HG03103 (cell line): ENCODE data around the gene CHN2.

Source experiments
- ATAC-seq: cut with Tn5 transposase; IDR thresholded peaks from one replicate; pipeline ENCODE4 v1.9.1; 2021; ENCODE audit warnings: low read depth; ENCODE audit not compliant: unreplicated experiment

CHN2 gene

GRCh38 chr7:29480934-29481651 lies 286.5 kb downstream of the CHN2 start:
- no peak for ATAC-seq

DNA sequence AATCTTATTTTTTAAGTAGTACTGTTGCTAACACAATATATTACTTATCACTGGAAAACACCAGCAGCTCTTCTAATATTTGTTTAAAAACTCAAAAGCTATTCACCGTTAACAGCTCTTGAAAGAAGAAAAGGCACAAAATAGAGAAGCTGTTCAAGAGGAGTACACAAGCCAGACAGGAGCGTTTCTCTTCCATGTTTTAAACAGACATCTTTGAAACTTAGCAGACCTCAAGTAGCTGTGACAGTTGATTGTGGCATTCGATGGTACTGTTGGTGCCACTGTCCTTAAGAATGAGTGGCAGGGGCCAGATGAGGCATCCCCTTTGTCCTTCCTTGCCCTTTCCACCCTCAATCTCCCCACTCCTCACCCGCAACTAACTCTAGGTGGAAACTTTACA lies 287.5 kb downstream of the CHN2 start:
- no peak for ATAC-seq

- ATAC-seq = no peak
Measured at GRCh38 chr7:29483219-29484104, 288.9 kb downstream of the CHN2 start.

- ATAC-seq = no peak
Measured at GRCh38 chr7:29484280-29484679, 289.7 kb downstream of the CHN2 start.

- ATAC-seq = no peak
Measured at GRCh38 chr7:29485339-29486190, 291.0 kb downstream of the CHN2 start.

DNA sequence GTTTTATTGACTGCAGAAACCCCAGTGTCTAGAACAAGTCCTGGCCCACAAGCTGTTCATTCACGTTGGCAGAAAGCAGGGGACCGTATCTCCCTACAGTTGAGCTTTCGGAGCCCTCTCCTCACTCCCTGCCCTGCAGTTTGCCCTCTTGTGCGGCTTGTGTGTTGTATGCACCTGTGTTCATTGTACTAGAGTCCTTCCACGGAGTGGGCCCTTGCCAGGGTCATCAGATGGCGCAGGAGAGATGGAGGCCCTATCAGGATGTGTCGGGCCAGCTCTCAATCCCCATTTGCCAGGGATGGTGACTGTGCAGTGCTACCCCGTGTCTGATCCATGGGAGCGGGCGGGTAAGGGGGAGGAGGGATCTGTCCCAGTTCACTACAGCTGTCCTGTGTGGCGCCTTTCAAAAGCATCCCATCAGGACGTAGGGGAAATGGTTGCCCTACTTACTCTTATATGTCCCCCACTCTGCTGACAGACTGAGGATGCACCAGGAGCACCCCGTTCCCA lies 291.7 kb downstream of the CHN2 start:
- no peak for ATAC-seq

DNA sequence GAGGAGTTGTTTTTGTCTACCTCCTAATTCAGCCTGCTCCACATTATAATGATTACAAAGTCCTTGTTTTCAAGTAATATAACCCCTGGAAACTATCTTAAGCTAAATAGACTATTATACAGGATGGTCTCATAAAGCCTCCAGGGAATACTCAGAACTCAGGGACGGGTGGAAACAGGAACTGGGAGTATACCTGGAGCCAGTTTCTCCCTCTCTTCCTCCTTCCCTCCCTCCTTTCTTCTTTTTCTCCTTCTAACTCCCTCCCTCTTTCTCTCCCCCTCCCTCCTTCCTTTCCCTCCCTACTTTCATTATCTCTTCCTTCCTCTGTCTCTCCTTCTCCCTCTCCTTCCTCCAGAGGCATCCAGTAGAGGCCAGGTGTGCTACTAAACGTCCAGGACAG lies 292.8 kb downstream of the CHN2 start:
- ATAC-seq = no peak

DNA sequence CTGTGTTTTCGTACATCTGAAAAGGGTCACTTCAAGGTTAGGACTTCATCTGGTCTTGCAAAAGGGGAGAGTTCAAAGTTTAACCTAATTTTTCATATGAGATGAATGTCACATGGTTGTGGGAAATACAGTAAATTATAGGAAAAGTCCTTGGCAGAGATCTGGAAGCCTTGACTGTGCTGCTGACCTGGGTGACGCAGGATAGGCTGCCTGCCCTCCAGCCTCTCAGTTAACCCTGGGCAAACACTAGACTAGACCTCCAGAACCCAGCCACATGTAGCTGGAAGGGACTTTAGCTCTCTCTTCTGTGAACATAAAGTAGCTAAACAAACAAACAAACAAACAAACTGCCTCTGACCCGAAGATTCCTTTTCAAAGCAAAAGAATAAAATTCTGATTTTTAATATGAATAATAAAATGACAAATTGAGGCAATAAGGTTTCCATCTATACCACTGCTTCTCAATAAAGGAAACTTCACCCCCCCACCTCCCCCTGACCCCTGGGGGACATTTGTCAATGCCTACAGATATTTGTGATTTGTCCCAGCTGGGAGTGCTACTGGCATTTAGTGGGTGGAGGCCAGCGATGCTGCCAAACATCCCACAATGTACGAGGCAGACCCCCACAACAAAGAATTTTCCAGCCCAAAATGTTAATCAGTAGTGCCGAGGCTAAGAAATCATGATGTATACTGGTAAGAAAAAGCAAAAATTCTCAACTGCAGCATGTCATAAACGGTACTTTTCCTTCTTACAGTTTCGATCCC lies 293.8 kb downstream of the CHN2 start:
- ATAC-seq = no peak

GRCh38 chr7:29488977-29489376 lies 294.4 kb downstream of the CHN2 start:
- ATAC-seq = no peak

DNA sequence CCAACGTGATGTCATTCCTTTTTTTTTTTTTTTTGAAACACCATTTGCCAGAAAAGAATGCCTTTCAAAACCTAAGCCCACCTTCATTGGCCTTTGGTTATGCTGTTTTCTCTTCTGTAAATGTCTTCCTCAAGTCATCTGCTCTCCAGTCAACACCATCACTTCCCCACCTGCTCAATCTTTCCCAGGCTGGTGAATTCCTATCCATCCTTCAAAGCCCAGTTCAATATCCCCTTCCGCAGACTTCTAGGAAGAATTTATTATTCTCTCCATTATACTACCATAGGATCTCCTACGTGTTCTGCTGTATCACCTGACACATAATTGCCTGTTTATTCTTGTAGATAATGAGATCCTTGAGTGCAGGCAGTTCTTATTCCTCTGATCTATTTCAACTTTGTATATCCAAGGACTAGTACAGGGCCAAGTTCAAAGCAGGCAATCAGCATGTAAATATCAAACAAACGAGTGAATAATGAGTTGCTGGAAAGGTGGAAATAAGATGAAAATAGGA lies 295.6 kb downstream of the CHN2 start:
- no peak for ATAC-seq

DNA sequence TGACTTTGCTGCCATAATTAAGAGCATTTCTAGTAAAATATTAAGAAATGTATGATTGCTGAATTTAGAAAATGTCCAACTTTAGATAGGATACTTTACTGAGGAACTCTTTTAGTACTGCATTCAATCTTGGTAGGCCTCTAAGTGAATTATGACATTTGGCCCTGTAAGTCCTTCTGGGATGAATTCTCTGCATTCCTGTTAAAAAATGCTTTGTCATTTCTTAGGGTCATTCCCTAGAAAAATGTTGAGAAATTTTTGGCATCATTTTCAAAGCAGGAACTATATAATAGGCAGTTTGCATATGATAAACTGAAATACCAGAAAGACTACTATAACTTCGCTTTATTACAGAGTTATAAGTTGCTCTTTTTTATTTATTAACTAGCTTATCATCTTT lies 299.8 kb downstream of the CHN2 start:
- no peak for ATAC-seq

DNA sequence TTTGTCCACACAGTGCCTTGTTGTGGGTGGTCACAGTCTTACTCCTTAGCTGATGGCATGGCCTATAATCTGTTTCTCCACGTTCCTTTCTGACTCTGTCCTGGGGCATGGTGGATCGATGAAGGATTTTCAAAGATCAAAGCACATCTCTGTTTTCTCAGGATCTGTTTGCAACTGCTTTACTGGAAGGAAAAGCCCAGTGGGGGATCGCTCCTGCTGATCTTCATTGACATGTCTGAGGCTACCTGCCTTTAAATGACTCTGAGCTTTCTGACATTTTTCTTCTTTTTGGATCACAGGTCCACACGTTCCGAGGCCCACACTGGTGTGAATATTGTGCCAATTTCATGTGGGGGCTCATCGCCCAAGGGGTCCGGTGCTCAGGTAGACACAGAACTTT lies 301.1 kb downstream of the CHN2 start:
- ATAC-seq = no peak

GRCh38 chr7:29496355-29497020 lies 301.9 kb downstream of the CHN2 start:
- ATAC-seq = no peak

DNA sequence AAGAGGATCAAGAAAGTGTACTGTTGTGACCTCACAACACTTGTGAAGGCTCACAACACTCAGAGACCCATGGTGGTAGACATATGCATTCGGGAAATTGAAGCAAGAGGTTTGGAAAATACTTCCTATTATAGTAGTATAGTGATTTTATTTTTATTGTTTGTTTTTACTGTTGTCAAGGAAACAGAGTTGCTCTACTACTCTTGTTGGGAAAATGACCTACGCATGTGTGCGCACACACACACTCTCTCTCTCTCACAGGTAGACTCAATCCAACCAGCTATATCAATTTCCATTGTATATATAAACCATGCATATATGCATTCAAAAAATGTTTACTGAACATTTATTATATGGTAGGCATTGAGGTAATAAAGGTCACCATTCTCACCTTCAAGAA lies 305.4 kb downstream of the CHN2 start:
- no peak for ATAC-seq

DNA sequence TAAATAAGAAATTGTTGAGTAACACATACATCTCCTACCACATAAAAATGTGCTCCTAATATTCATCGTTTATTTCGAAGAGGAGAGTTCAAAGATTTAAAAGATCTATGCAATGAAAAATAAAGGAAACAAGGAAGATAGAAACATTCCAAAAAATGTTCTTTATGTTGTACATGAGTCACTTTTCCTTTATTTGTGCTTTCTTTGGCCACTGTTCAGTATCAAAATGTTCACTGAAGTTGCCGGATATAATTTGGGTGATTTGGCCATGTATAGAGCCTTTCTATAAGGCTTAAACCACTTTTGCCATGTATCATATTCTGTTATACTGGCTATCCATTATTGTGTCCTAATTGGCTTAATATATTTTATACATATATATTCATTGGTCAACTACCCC lies 306.1 kb downstream of the CHN2 start:
- no peak for ATAC-seq

GRCh38 chr7:29502133-29502532 lies 307.6 kb downstream of the CHN2 start:
- ATAC-seq = no peak

DNA sequence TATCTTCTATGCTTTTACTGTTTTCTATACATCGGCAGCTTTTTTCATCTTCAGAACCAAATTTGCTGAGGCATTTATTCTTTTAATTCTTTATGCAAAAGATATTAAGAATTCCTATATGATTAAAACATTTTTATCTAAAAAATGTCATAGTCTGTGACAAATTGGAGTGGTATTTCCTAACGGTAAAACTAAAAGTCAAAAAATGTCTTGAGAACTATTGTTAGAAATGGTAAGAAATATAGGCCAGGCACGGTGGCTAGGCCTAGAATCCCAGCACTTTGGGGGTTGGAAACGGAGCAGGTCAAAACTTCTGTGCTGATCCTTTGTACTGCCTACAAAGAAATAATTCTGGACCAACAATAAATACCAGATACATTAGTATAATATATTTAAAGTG lies 311.4 kb downstream of the CHN2 start:
- ATAC-seq = no peak

- no peak for ATAC-seq
Measured at GRCh38 chr7:29508608-29509007, 314.0 kb downstream of the CHN2 start.

DNA sequence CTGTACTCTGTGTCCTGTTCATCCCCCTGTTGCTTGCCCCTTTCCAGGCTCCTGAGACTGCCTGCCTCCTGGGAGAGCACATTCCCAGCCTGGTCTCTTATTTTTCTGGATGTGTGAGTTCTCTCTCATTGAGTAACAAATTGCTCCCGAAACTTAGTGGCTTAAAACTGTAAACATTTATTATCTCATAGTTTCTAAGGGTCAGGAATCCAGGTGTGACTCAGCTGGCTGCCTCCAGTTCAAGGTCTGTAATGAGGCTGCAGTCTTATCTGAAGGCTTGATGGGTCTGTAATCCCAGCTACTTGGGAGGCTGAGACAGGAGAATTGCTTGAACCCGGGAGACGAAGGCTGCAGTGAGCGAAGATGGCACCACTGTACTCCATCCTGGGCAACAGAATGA lies 315.5 kb downstream of the CHN2 start:
- ATAC-seq = no peak
